IMR-90 (cell line): ENCODE results near the gene CCM2. TPM values are rescaled to one million over a fixed set of nuclear protein-coding genes. Genes with fewer than 3 reads are reported as not detected.

Experiments
- ATAC-seq: fragments of 200-7000 bp; cut with Tn5 transposase; 2 replicates; pipeline ENCODE4 v1.9.1; 2020; ENCODE audit warnings: low read depth, mild to moderate bottlenecking, moderate library complexity
- BruUV-seq: library from RNA; stranded (reverse); fragments of 400-500 nt; replicated peaks from 2 replicates; lab custom pipeline; 2021; lab: Mats Ljungman, UMichigan
- CTCF ChIA-PET: fragments of 300-600 bp; formaldehyde crosslinking; extraction: SDS; loops from one replicate; lab custom pipeline; 2021; ENCODE audit warnings: antibody characterized with exemption; lab: Yijun Ruan, JAX
- POLR2A ChIA-PET: fragments of 300-600 bp; sonication (Branson Sonifier 250); formaldehyde crosslinking; loops from one replicate; lab custom pipeline; 2022; ENCODE audit warnings: antibody characterized with exemption; ENCODE audit not compliant: unreplicated experiment; lab: Charles Lee
- DNase-seq: peaks from one replicate; pipeline ENCODE4 v3.0.0; 2013
- H2AFZ ChIP-seq: replicated peaks from 2 replicates; pipeline ENCODE3; 2013; ENCODE audit warnings: low read length, mild to moderate bottlenecking; ENCODE audit not compliant: poor library complexity
- H2AK5ac ChIP-seq: 2 replicates; pipeline ENCODE4 v1.6.1; 2013; ENCODE audit warnings: low read depth, low read length, inconsistent platforms
- H2AK9ac ChIP-seq: replicated peaks from 2 replicates; pipeline ENCODE3; 2013; ENCODE audit warnings: mild to moderate bottlenecking, low read depth, low read length, moderate library complexity; ENCODE audit not compliant: poor library complexity
- H2BK120ac ChIP-seq: 2 replicates; pipeline ENCODE4 v1.6.1; 2013; ENCODE audit warnings: low read depth, low read length, inconsistent platforms
- H2BK15ac ChIP-seq: 3 replicates; pipeline ENCODE4 v1.6.1; 2013; ENCODE audit warnings: low read depth, low read length, inconsistent platforms
- H2BK20ac ChIP-seq: 2 replicates; pipeline ENCODE4 v1.6.1; 2013; ENCODE audit warnings: low read depth, mild to moderate bottlenecking, inconsistent platforms, low read length, moderate library complexity
- H2BK5ac ChIP-seq: 2 replicates; pipeline ENCODE4 v1.6.1; 2013; ENCODE audit warnings: mild to moderate bottlenecking, low read depth, low read length, inconsistent platforms; ENCODE audit not compliant: poor library complexity, severe bottlenecking
- H3K14ac ChIP-seq: replicated peaks from 2 replicates; pipeline ENCODE4 v1.6.1; 2013; ENCODE audit warnings: low read depth, low read length, inconsistent platforms
- H3K18ac ChIP-seq: 2 replicates; pipeline ENCODE4 v1.6.1; 2013; ENCODE audit warnings: low read depth, low read length, control low read depth
- H3K23ac ChIP-seq: 2 replicates; pipeline ENCODE4 v1.6.1; 2013; ENCODE audit warnings: low read depth, low read length, inconsistent platforms
- H3K27ac ChIP-seq: 2 replicates; pipeline ENCODE4 v1.5.1; 2013; ENCODE audit warnings: mild to moderate bottlenecking, control low read depth, low read length; ENCODE audit not compliant: insufficient read depth
- H3K27me3 ChIP-seq: 2 replicates; pipeline ENCODE4 v1.6.1; 2013; ENCODE audit warnings: low read length; ENCODE audit not compliant: control insufficient read depth, insufficient read depth
- H3K36me3 ChIP-seq: 2 replicates; pipeline ENCODE4 v1.6.1; 2013; ENCODE audit warnings: low read length, mixed read lengths; ENCODE audit not compliant: control insufficient read depth, insufficient read depth
- H3K4ac ChIP-seq: 2 replicates; pipeline ENCODE4 v1.6.1; 2013; ENCODE audit warnings: low read depth, low read length, inconsistent platforms
- H3K4me1 ChIP-seq: 2 replicates; pipeline ENCODE4 v1.6.1; 2013; ENCODE audit warnings: low read length, mixed read lengths; ENCODE audit not compliant: control insufficient read depth, insufficient read depth
- H3K4me2 ChIP-seq: 2 replicates; pipeline ENCODE4 v1.6.1; 2013; ENCODE audit warnings: low read depth, mild to moderate bottlenecking, control low read depth, low read length, moderate library complexity
- H3K4me3 ChIP-seq: 2 replicates; pipeline ENCODE4 v1.5.1; 2013; ENCODE audit warnings: low read depth, mild to moderate bottlenecking, control low read depth, low read length, moderate library complexity; ENCODE audit not compliant: insufficient read depth
- H3K56ac ChIP-seq: 2 replicates; pipeline ENCODE4 v1.6.1; 2013; ENCODE audit warnings: low read length, inconsistent platforms; ENCODE audit not compliant: insufficient read depth; ENCODE audit errors: extremely low read depth
- H3K79me1 ChIP-seq, 2 experiments: 2 replicates each; pipeline ENCODE4 v1.6.1; 2013; ENCODE audit warnings: low read length in 2 of 2, inconsistent platforms in 1 of 2, low read depth in 1 of 2
- H3K9ac ChIP-seq: 2 replicates; pipeline ENCODE4 v1.6.1; 2013; ENCODE audit warnings: low read depth, low read length, control low read depth
- H3K9me1 ChIP-seq: 2 replicates; pipeline ENCODE4 v1.6.1; 2013; ENCODE audit warnings: low read length, inconsistent platforms; ENCODE audit not compliant: insufficient read depth
- H3K9me3 ChIP-seq: 2 replicates; pipeline ENCODE4 v1.6.1; 2013; ENCODE audit warnings: low read length; ENCODE audit not compliant: control insufficient read depth, insufficient read depth
- H4K20me1 ChIP-seq: 2 replicates; pipeline ENCODE4 v1.6.1; 2013; ENCODE audit warnings: low read length, inconsistent platforms; ENCODE audit not compliant: insufficient read depth
- H4K5ac ChIP-seq: 2 replicates; pipeline ENCODE4 v1.6.1; 2013; ENCODE audit warnings: mild to moderate bottlenecking, low read depth, low read length, control low read depth
- H4K8ac ChIP-seq, 2 experiments: 2 replicates each; pipeline ENCODE4 v1.6.1; 2013; ENCODE audit warnings: low read depth in 2 of 2, low read length in 2 of 2, control low read depth in 1 of 2, inconsistent platforms in 1 of 2
- H4K91ac ChIP-seq: 2 replicates; pipeline ENCODE4 v1.6.1; 2013; ENCODE audit warnings: low read depth, low read length, inconsistent platforms; ENCODE audit not compliant: insufficient read depth
- BHLHE40 ChIP-seq: fragments of 150-350 bp; IDR thresholded peaks from 2 replicates; pipeline ENCODE4 v1.6.1; 2016; ENCODE audit warnings: mild to moderate bottlenecking, low read depth, low read length
- CHD1 ChIP-seq: IDR thresholded peaks from 2 replicates; pipeline ENCODE4 v1.6.1; 2012; ENCODE audit warnings: low read depth, low read length, improper control_type of control experiment
- ELK1 ChIP-seq: fragments of 150-350 bp; IDR thresholded peaks from 2 replicates; pipeline ENCODE4 v1.6.1; 2016; ENCODE audit warnings: low read depth, mild to moderate bottlenecking, low read length, moderate library complexity, borderline replicate concordance
- MAFK ChIP-seq: IDR thresholded peaks from 2 replicates; pipeline ENCODE4 v1.6.1; 2012; ENCODE audit warnings: low read depth, low read length, improper control_type of control experiment
- MAZ ChIP-seq: IDR thresholded peaks from 2 replicates; pipeline ENCODE4 v1.6.1; 2012; ENCODE audit warnings: low read depth, mild to moderate bottlenecking, low read length, improper control_type of control experiment, moderate library complexity, borderline replicate concordance
- NFE2L2 ChIP-seq: fragments of 150-350 bp; IDR thresholded peaks from 2 replicates; pipeline ENCODE4 v1.6.1; 2016; ENCODE audit warnings: low read depth, mild to moderate bottlenecking, low read length
- POLR2A ChIP-seq: IDR thresholded peaks from 2 replicates; pipeline ENCODE4 v1.6.1; 2012; ENCODE audit warnings: mild to moderate bottlenecking, low read depth, low read length
- RAD21 ChIP-seq: IDR thresholded peaks from 2 replicates; pipeline ENCODE4 v1.6.1; 2012; ENCODE audit warnings: low read length, improper control_type of control experiment
- RCOR1 ChIP-seq: IDR thresholded peaks from 2 replicates; pipeline ENCODE4 v1.6.1; 2012; ENCODE audit warnings: mild to moderate bottlenecking, low read length, improper control_type of control experiment; ENCODE audit not compliant: insufficient replicate concordance
- SMC3 ChIP-seq: fragments of 150-350 bp; IDR thresholded peaks from 2 replicates; pipeline ENCODE4 v1.6.1; 2016; ENCODE audit warnings: low read depth, mild to moderate bottlenecking, antibody characterized with exemption, low read length, moderate library complexity
- USF2 ChIP-seq: fragments of 150-350 bp; IDR thresholded peaks from 2 replicates; pipeline ENCODE4 v1.6.1; 2017; ENCODE audit warnings: mild to moderate bottlenecking, antibody characterized with exemption, low read length, low read depth
- WGBS, 2 experiments: methylation state at CpG; one replicate each; pipeline versions ENCODE4 v1.1.5 to v1.1.7; 2013; ENCODE audit warnings: missing lambda C conversion rate in 2 of 2; ENCODE audit not compliant: insufficient read length in 1 of 2; ENCODE audit errors: extremely low coverage in 2 of 2; 5-methylcytosine and 5-hydroxymethylcytosine counted together
- dilution Hi-C: fragments of 300-500 bp; cut with HindIII; formaldehyde crosslinking; loops from one replicate; pipeline ENCODE4 v1.14.3; 2018; ENCODE audit warnings: low sequenced_read_pairs; ENCODE audit not compliant: unreplicated experiment
- in situ Hi-C: fragments of 300-500 bp; cut with MboI; formaldehyde crosslinking; loops from 3 replicates; pipeline ENCODE4 v1.14.3; 2019; ENCODE audit warnings: low sequenced_read_pairs, inconsistent platforms, mixed read lengths
- intact Hi-C: fragments of 100-400 bp; cut with micrococcal nuclease; formaldehyde crosslinking; loops from 2 replicates; pipeline ENCODE4 v1.10.0; 2022
- polyA plus RNA-seq, 3 experiments: library from polyadenylated mRNA; depleted of rRNA; stranded (reverse); fragments of >200 nt; gene quantifications; 2 replicates each; pipeline ENCODE4 v1.2.3, GENCODE V29; 2012; ENCODE audit warnings: low replicate concordance in 1 of 3
- total RNA-seq: library from RNA; depleted of rRNA; stranded (reverse); fragments of >200 nt; gene quantifications from 2 replicates; pipeline ENCODE4 v1.2.3, GENCODE V29; 2012
- TF ChIP-seq, protein P1 (sequence below): conservative IDR thresholded peaks from 2 replicates; pipeline ENCODE4 v1.5.1; 2012; ENCODE audit warnings: mild to moderate bottlenecking, low read depth, low read length, improper control_type of control experiment

Gene CCM2
- total and polyA plus RNA-seq, 2 of the 4 experiments (the other 2 are of a cell fraction), result 65.2 to 78.5 TPM

- Histone ChIP-seq H3K36me3 (peaks cover 20% of the 10 kb centered on the region), H3K56ac (peak within 1 kb of the TSS; percentile 95), H3K4me1 (peaks cover 3% of the 10 kb centered on the region; the same call in 1 of the 2 replicates), H3K18ac (peak within 1 kb of the TSS; percentile 78), H2BK20ac (peak within 1 kb of the TSS; percentile 22; the same call in 1 of the 2 replicates), H3K4me3 (peak within 1 kb of the TSS; percentile 86), H3K23ac (peak within 1 kb of the TSS; percentile 95), H2AK9ac (peak within 1 kb of the TSS; percentile 98), H4K5ac (peak within 1 kb of the TSS; percentile 92), H2AFZ (peak within 1 kb of the TSS; percentile 97), H3K4ac (peak within 1 kb of the TSS; percentile 99), H2BK5ac (peak within 1 kb of the TSS; percentile 91), H3K9ac (peak within 1 kb of the TSS; percentile 92), H3K4me2 (peak within 1 kb of the TSS; percentile 63), H3K9me1 (no peaks in the 10 kb centered on the region), H2AK5ac (peak within 1 kb of the TSS; percentile 99), H2BK120ac (peak within 1 kb of the TSS; percentile 78), H3K79me1 (peaks cover 21 to 41% of the 10 kb centered on the region in 2 experiments), H3K27ac (peak within 1 kb of the TSS; percentile 90), H4K91ac (peak within 1 kb of the TSS; percentile 99), H3K27me3 (peaks cover 6% of the 10 kb centered on the region), H4K8ac (peak within 1 kb of the TSS; percentile 87 to 100), H2BK15ac (peak within 1 kb of the TSS; percentile 71; the same call in 1 of the 3 replicates), H3K9me3 (no peaks in the 10 kb centered on the region), H3K14ac (peak within 1 kb of the TSS; percentile 99), H4K20me1 (peaks cover 13% of the 10 kb centered on the region)
- ChIA-PET POLR2A (interaction anchor here (0.6 to 0.9 kb wide), 2 partner anchors 104 to 307 kb away, joined by 3 to 7 read pairs; no protein-coding TSS in a partner anchor), CTCF (interaction anchor here (0.7 to 1.3 kb wide), 2 partner anchors 24 to 138 kb away, joined by 4 to 5 read pairs; no protein-coding TSS in a partner anchor)
- dilution Hi-C loops, result no loop called here
- 3% methylated on average over 18 of the region's 64 CpGs; no CpG with 5 or more reads in 1 of the 2 experiments for WGBS, 2 experiments
- BruUV-seq, result TSS peak; percentile 79
- intact Hi-C loops, result loop anchor here (5.0 kb wide), 1 partner anchor 229 kb away; no protein-coding TSS in a partner anchor
- ATAC-seq, result peak; percentile 95
- DNase-seq, result peak; percentile 91
- in situ Hi-C loops, result no loop called here
- no peak for TF ChIP-seq NFE2L2
- peak; percentile 23; the same call in 1 of the 2 replicates for TF ChIP-seq RAD21
- 0 out of 2 replicates have a peak, but pooled peaks have one; percentile 79 for TF ChIP-seq ELK1
- peak; percentile 18; the same call in 1 of the 2 replicates for TF ChIP-seq SMC3
- no peak for TF ChIP-seq RCOR1
- TF ChIP-seq MAFK, result no peak
- TF ChIP-seq USF2, result peak; percentile 36; the same call in 1 of the 2 replicates
- TF ChIP-seq MAZ, result peak; percentile 45; the same call in 1 of the 2 replicates
- TF ChIP-seq CHD1, result no peak
- TF ChIP-seq POLR2A, result peak; percentile 90
- TF ChIP-seq, protein P1, sequence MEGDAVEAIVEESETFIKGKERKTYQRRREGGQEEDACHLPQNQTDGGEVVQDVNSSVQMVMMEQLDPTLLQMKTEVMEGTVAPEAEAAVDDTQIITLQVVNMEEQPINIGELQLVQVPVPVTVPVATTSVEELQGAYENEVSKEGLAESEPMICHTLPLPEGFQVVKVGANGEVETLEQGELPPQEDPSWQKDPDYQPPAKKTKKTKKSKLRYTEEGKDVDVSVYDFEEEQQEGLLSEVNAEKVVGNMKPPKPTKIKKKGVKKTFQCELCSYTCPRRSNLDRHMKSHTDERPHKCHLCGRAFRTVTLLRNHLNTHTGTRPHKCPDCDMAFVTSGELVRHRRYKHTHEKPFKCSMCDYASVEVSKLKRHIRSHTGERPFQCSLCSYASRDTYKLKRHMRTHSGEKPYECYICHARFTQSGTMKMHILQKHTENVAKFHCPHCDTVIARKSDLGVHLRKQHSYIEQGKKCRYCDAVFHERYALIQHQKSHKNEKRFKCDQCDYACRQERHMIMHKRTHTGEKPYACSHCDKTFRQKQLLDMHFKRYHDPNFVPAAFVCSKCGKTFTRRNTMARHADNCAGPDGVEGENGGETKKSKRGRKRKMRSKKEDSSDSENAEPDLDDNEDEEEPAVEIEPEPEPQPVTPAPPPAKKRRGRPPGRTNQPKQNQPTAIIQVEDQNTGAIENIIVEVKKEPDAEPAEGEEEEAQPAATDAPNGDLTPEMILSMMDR, result peak; percentile 44
- peak; percentile 71 for TF ChIP-seq BHLHE40
These were observed 111.6 kb downstream of the CCM2 start, which contains the start of gene TBRG4 for GRCh38 chr7:45111298-45112223. Gene TBRG4 (minus strand): TSS chr7:45111697. CDS start chr7:45109237, 2,460 bp downstream.
